DLD1 (cell line): ENCODE results near the gene AGXT.

ENCODE experiments used
- in situ Hi-C: cut with HindIII; loops from 2 replicates; pipeline ENCODE4 v1.10.0; 2017; ENCODE audit warnings: low sequenced_read_pairs

AGXT gene

GRCh38 chr2:240884221-240884620, 15.6 kb downstream of the AGXT start:
- in situ Hi-C loops: no loop called here

- in situ Hi-C loops: no loop called here
Measured at GRCh38 chr2:240884745-240885144, 16.1 kb downstream of the AGXT start.

GRCh38 chr2:240885566-240885965, 16.9 kb downstream of the AGXT start:
- in situ Hi-C loops: no loop called here

DNA sequence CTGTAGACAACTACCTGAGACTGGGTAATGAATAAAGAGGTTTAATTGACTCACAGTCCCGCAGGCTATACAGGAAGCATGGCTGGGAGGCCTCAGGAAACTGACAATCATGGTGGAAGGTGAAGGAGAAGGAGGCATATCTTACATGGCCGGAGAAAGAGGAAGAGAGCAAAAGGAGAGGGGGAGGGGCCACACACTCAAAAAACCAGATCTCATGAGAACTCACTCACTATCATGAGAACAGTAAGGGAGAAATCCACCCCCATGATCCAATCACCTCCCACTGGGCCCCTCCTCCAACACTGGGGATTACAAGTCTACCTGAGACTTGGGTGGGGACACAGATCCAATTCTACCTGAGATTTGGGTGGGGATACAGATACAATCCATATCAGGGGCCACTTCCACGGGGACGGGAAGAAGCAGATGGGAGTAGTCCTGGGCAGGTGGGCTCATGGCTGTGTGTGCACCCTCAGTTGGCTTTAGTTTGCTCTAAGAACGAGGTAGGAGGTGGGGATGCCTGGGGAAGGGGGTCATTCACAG, 17.5 kb downstream of the AGXT start:
- in situ Hi-C loops: no loop called here

- in situ Hi-C loops: no loop called here
Measured at GRCh38 chr2:240886678-240887609, 18.3 kb downstream of the AGXT start.

DNA sequence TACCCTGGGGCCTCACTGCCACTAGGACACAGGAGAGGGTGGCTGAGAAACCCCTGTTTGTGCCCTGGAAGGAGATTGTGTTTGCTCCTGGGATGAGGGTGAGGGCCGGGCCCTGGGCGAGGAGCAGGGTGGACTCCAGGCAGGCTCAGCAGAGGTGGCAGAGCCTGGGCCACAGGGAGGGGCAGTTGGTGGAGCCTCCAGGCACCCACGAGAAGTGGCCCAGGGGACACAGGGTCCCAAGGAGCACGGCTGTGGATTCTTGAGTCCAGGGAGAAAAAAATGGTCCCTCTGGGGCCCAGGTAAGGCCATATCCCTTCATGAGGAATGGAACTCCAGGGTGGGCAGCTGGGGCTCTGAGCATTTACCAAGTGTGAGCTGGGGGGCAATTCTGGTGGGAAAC, 19.0 kb downstream of the AGXT start:
- in situ Hi-C loops: no loop called here

DNA sequence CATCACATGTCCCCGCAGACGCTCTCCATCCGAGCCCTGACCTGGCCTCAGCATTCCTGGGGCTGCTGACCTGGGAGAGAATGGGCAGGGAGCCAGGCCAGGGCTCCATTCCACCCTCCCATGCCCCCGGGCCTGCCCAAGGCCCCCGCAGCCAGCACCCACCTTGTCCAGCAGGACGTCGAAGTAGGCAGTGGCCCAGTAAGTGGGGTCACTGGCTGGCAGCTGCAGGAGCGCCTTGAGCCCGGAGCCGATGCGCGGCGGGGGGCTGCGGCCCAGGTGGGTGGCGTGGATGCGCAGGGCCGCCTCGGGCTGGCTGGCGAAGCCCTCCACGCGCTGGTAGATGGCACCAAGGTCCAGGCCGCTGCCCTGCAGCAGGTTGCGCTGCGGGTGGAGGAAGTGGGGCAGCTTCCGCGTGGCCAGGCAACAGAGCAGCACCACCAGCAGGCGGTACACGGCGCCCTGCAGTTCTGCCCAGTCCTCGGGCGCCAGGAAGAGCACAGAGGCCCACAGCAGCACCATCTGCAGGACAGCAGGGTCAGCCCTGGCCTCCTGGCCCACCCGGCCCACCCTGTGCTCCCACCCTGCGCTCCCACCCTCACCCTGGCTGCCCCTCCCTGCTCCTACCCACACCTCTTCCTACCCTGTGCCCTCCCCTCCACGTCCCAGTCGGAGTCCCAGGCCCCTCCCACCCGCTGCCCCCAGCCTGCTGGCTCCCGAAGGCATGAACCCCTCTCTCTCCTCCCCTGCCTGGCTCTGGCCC, 19.7 kb downstream of the AGXT start:
- in situ Hi-C loops: no loop called here

DNA sequence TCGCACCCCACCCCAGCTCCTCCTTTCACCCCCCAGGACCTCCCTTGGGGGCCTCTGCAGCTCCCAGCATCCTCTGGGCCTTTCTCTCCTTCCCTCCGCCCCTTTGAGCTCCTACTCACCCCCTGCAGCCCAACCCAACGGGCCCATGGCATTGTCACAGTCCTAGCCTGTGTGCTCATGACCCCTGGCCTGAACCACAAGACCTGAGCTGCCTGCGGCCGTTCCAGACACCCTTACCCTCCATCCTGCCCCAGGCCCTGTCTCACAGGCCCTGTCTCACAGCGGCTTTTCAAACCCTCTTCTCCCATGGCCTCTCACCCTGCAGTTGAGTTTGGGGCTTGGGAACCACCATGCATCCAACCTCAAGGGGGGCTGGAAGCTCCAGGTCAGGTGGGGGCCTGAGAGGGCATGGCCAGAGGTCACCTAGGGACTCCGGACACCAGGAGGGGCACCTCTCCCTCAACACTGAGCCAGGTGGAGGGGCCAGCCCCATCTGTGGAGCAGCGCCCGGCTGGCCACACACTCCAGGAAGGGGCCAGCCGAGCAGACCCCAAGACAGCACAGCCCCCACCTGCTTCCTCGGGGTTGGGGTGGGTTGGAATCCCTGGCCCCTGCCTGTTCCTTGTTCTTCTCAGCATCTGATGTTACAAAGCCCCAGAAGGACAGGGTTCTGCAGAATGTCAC, 20.4 kb downstream of the AGXT start:
- in situ Hi-C loops: no loop called here

- in situ Hi-C loops: no loop called here
Measured at GRCh38 chr2:240889601-240890560, 21.3 kb downstream of the AGXT start.

- in situ Hi-C loops: no loop called here
Measured at GRCh38 chr2:240890691-240891090, 22.1 kb downstream of the AGXT start.

DNA sequence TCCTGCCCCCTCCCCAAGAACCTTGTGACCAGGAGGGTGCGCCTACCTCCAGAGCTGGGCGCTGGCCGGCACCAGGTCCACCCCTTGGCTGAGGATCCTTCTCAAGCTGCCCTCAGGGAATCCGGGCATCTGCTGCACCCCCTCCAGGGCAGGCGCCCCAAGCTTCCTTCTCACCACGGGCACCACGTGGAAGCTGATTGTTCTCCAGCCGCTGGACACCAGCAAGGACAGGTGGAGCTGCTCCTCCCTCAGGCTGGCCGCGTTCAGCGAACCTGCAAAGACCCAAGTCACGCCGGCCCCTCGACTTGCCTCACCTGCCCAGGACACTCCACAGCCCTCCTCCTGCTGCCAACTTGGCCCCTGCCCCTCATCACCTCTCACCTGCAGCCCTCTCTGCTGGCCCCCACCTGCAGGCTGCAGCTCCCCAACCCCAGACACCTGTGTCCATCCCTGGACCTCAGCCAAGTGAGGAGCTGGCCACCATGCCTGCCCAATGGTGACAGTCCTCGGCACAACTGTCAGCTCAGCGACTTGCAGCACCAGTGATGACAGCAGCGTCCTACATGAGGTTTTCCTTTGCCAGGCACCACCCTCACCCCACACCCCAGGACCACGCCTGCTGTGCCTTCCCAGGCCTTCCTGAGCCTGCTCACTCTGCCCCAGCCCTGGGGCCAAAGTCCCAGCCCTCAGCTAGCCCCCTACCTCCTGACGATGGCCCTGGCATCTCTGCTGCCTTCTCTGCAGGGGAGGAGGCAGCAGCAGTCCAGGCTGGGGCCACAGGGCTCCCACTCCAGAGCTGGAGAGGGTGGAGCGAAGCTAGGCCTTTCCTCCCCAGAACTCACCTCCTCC, 23.1 kb downstream of the AGXT start:
- in situ Hi-C loops: no loop called here

DNA sequence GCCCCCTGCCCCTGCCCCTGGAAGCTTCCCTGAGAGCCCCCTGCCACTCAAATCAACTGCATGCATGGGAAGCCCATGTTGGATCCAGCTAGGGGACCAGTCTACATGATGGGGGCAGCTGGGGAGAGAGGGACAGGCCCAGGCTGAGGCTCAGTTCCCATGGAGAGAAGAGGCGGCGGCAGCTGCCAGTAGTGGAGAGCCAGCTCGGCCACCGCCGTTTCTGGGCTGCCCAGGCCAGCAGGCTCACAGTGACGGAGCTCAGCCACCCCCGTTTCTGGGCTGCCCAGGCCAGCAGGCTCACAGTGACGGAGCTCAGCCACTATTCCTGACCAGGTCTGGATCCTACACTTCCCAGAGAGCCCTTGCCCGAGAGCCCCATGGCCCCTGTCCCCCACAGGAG, 23.7 kb downstream of the AGXT start:
- in situ Hi-C loops: no loop called here

- in situ Hi-C loops: no loop called here
Measured at GRCh38 chr2:240892925-240893324, 24.3 kb downstream of the AGXT start.

DNA sequence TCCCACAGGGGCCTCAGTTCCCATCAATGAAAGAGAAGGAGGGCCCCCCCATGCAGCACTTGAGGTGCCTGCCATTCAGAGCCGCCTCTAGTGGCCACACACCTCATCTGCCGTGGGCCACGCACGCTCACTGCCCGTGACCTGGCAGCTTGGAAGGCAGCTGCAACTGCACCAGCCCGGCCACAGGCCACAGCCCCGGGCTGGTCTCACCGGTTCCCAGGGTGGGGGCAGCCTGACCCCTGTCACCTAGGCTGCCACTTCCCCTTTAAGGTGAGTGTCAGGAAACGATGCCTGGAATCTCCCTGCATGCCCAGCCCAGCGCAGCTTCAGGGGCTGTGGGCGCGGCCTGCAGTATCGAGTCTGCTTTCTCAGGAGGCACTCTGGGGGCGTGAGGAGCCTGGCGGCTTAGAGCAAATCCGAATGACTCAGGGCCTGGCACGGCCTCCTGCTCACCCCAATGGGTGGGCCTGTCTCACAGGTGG, 24.8 kb downstream of the AGXT start:
- in situ Hi-C loops: no loop called here

DNA sequence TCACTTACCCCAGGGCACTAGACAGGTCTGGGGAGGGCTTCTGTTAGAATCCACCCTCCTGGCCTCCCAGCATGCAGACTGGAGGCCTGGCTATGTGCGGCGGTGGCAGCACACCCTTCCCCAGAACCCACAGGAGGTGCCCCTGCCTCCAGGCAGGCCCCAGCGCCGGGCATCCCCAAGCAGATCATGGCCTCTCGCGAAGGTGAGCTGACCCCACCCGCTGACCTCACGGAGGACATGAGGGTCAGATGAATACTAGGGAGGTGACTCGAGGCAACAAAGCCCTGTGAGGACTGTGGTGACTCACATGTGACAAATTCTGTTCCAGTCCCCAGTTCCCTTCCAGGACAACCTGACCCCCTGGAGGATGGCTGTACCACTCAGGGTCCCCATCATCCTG, 25.4 kb downstream of the AGXT start:
- in situ Hi-C loops: no loop called here

DNA sequence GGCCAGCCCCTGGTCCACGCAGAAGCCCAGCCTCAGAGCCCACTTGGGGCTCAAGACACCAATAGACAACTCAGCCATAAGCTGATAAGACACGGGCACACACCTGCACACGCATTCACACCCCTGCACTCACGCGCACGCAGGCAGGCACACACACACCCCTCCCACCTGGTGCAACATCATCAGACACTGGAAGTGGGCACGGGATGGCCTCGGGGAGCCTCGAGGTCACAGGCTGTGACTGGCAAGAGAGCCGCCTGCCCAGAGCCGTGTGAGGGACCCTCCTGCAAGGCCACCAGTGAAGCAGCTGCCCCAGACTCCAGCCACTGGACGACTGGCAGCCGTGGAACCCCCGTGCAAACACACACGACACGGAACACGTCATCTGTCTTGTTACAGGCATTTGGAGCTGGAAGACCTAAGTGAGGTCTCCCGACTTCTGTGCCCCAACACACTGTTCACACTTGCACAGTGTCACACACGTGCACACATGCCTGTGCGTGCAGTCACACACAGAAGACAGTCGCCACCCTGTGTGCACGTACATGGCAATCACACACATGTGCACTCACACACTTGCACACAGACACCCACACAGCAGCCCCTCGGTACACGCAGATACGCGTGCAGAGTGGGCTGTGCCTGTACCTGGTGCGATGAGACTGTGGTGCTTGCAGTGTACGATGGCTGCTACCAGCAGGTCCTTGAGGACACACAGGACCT, 26.4 kb downstream of the AGXT start:
- in situ Hi-C loops: no loop called here

DNA sequence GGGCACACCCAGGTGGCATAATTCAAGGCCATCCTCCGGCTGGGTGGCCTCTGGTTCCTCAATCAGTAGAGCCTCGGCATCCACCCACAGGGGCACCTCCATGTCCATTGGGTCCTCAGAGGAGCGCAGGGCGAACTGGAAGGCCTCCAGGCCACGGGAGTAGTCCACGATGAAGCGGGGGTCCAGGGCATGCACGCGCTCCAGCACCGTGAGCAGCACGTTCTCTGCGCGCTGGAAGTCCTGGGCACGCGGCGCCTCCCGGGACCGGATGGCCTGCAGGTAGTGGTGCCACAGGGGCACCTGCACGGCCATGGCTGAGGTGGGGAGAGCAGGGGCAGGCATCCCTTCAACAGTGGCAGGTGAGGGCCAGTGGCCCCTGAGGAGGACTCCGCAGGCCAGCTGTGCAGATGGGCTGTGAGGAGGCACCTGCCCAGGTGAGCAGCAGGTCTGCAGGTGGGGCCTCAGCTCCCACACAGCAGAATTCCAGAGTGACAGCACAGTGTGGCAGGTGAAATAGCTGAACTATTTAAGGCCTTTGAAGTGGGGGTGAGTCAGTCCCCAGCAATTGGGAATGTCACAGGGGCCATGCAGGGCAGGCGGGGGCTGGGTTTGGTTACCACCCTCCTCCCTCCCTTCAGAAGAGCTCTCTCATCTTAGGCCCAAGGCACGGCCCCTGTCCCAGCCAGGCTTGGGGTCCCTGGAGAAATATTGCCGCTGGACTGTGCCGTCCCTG, 27.2 kb downstream of the AGXT start, which contains the start of gene MAB21L4:
TSS of gene MAB21L4 (minus strand) at position 501 of the 733 bp plus-strand sequence. CDS start at position 342, 159 bp downstream.
- in situ Hi-C loops: no loop called here

- in situ Hi-C loops: no loop called here
Measured at GRCh38 chr2:240896394-240896793, 27.8 kb downstream of the AGXT start.
